HS-27A (cell line): ENCODE measurements around the gene ERG.

ENCODE experiments used
- DNase-seq: peaks from one replicate; pipeline ENCODE4 v3.0.0-alpha.2; 2012; ENCODE audit warnings: low read depth, missing footprints

ERG gene

GRCh38 chr21:38499296-38499695 lies 1.0 kb upstream of the ERG start:
- no peak for DNase-seq

GRCh38 chr21:38496224-38496623 lies 2.1 kb downstream of the ERG start:
- DNase-seq, result no peak

- DNase-seq, result no peak
These were observed 2.6 kb downstream of the ERG start for GRCh38 chr21:38495696-38496095.

GRCh38 chr21:38495242-38495641 lies 3.0 kb downstream of the ERG start:
- DNase-seq, result no peak

GRCh38 chr21:38494703-38495102 lies 3.6 kb downstream of the ERG start:
- DNase-seq, result no peak

- DNase-seq, result no peak
These were observed 4.0 kb downstream of the ERG start for GRCh38 chr21:38494251-38494642.

GRCh38 chr21:38493549-38494250 lies 4.6 kb downstream of the ERG start:
- no peak for DNase-seq

- DNase-seq, result no peak
These were observed 6.3 kb downstream of the ERG start for GRCh38 chr21:38492007-38492406.

GRCh38 chr21:38491536-38491935 lies 6.7 kb downstream of the ERG start:
- no peak for DNase-seq

- DNase-seq, result no peak
These were observed 7.8 kb downstream of the ERG start for GRCh38 chr21:38490411-38491020.

GRCh38 chr21:38489729-38490128 lies 8.5 kb downstream of the ERG start:
- DNase-seq, result no peak

- no peak for DNase-seq
These were observed 9.0 kb downstream of the ERG start for GRCh38 chr21:38489271-38489652.

GRCh38 chr21:38488640-38489270 lies 9.5 kb downstream of the ERG start:
- no peak for DNase-seq

GRCh38 chr21:38487901-38488639 lies 10.2 kb downstream of the ERG start:
- DNase-seq, result no peak

- DNase-seq, result no peak
These were observed 11.6 kb downstream of the ERG start for GRCh38 chr21:38486706-38487105.

- no peak for DNase-seq
These were observed 12.1 kb downstream of the ERG start for GRCh38 chr21:38486221-38486620.

GRCh38 chr21:38479641-38480525 lies 18.4 kb downstream of the ERG start:
- DNase-seq, result no peak

- no peak for DNase-seq
These were observed 19.5 kb downstream of the ERG start for GRCh38 chr21:38478782-38479181.

- DNase-seq, result no peak
These were observed 21.1 kb downstream of the ERG start for GRCh38 chr21:38477226-38477625.

GRCh38 chr21:38476385-38476784 lies 21.9 kb downstream of the ERG start:
- DNase-seq, result no peak

GRCh38 chr21:38475519-38475918 lies 22.8 kb downstream of the ERG start:
- DNase-seq, result no peak

- DNase-seq, result no peak
These were observed 23.5 kb downstream of the ERG start for GRCh38 chr21:38474796-38475195.
